ENCODE data around the gene CMTM7. TPM values are rescaled to one million over a fixed set of nuclear protein-coding genes. Genes with fewer than 3 reads are reported as not detected.

The CMTM7 gene
- total and polyA plus RNA-seq, 2 of the 13 experiments (the other 11 are each of a cell fraction or from before 2014, with no cell fraction given), result 20.9 to 21.4 TPM

DNA sequence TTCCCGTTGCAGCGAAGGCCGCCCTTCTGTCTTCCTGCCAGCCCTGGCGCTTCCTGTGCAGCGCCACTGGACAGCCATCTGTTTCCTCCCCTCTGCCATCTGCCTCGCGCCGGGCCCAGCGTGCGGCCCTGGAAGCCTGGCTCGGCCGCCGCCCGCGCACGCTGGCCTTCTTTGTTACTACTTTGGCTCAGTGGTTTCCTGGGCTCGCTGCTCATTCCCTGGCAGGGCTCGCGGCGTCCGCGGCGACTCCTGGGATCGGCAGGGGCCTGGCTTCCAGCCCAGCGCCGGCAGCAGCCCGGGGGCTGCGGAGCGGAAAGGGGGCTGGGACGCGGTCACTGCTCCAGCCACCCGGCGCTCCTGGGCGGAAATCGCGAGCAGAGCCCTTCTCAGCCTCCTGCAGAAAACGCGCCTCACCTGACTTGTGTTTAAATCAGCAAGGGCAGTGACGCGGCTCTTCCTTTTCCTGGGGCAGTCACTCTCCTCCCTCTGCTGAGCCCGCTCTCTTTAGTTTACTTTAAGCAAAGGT is 10.0 kb downstream of the CMTM7 start:
- H2AFZ ChIP-seq (ENCODE audit: low read length), result no peak overlapping the region
- CTCF ChIA-PET (ENCODE audit: low intra/inter-chr PET ratio, low total read pairs), result no interaction called here
- peak overlapping the region; percentile 73 for H3K4me2 ChIP-seq (ENCODE audit: low read depth, low read length)
- peak overlapping the region; percentile 69 to 75 (median 73) for H3K4me3 ChIP-seq (replicated peaks in 1 of 3; ENCODE audit: insufficient read depth in 1 of 3, low read depth in 2 of 3, low read length in 3 of 3)
- intact Hi-C loops (cut with micrococcal nuclease; ENCODE audit: unreplicated experiment) (loop anchor here (1.0 kb wide), 1 partner anchor 163 kb away; the partner anchor contains the start of gene CMTM8), in situ Hi-C loops (cut with HindIII; ENCODE audit: extremely low pct_ligation_motif_present, low pct_unique_long_range_greater_than_20kb) (no loop called here)
- 5% methylated on average over 10 of the region's 41 CpGs for WGBS (ENCODE audit: low lambda C conversion rate)
- H3K27ac ChIP-seq (ENCODE audit: extremely low read length, insufficient read depth, low read length), result peak overlapping the region; percentile 87
- H4K20me1 ChIP-seq (ENCODE audit: insufficient read depth, low read length), result peaks cover 3% of the 10 kb centered on the region; the same call in 1 of the 2 replicates
- TSS peak; percentile 83 for BruUV-seq (replicated peaks)
- H3K9ac ChIP-seq (ENCODE audit: insufficient read depth, low read depth, low read length), result peak overlapping the region; percentile 84
- H3K27me3 ChIP-seq (ENCODE audit: control insufficient read depth in 1 of 2, insufficient read depth in 2 of 2, low read length in 2 of 2), result no peaks in the 10 kb centered on the region
- no peaks in the 10 kb centered on the region for H3K9me3 ChIP-seq (ENCODE audit: low read length)
- peak; percentile 96 for ATAC-seq
- H3K36me3 ChIP-seq (replicated peaks in 1 of 2; ENCODE audit: control insufficient read depth in 1 of 2, insufficient read depth in 2 of 2, low read length in 2 of 2), result peaks cover 0 to 6% of the 10 kb centered on the region in 2 experiments; a peak in 1 of 5 replicates
- FAIRE-seq, result no peak
- peaks cover 51% of the 10 kb centered on the region for H3K4me1 ChIP-seq (ENCODE audit: insufficient read depth, low read length)
- peak; percentile 46 for DNase-seq (ENCODE audit: low spot score)
- POLR2A ChIA-PET, result interaction anchor here (1.1 kb wide), 1 partner anchor 10 kb away, joined by 4 read pairs; the partner anchor contains the start of gene CMTM7
- peaks cover 36% of the 10 kb centered on the region for H3K79me2 ChIP-seq (ENCODE audit: insufficient read depth, low read length)
- TF ChIP-seq HBP1 (CRISPR knock-in tag; IDR thresholded peaks at IDR 0.05; ENCODE audit: low read depth) (no peak), TRIM24 (CRISPR knock-in tag; IDR thresholded peaks at IDR 0.05) (no peak), HOXA3 (CRISPR knock-in tag; IDR thresholded peaks at IDR 0.05) (no peak), KLF13 (CRISPR knock-in tag; IDR thresholded peaks at IDR 0.05) (no peak), HOXA7 (CRISPR knock-in tag; IDR thresholded peaks at IDR 0.05) (no peak), CHCHD3 (CRISPR knock-in tag; IDR thresholded peaks at IDR 0.05) (no peak), AKAP8 (CRISPR knock-in tag; IDR thresholded peaks at IDR 0.05) (no peak), CCAR2 (optimal IDR thresholded peaks at IDR 0.05; ENCODE audit: low read depth, low read length) (no peak), SNAPC2 (CRISPR knock-in tag; IDR thresholded peaks at IDR 0.05) (no peak), BATF2 (CRISPR knock-in tag; IDR thresholded peaks at IDR 0.05) (no peak), SATB2 (CRISPR knock-in tag; IDR thresholded peaks at IDR 0.05) (no peak), ZNF83 (CRISPR knock-in tag; IDR thresholded peaks at IDR 0.05; ENCODE audit: borderline replicate concordance) (peak; percentile 74; the same call in 1 of the 2 replicates)
- TF ChIP-seq, protein P1, sequence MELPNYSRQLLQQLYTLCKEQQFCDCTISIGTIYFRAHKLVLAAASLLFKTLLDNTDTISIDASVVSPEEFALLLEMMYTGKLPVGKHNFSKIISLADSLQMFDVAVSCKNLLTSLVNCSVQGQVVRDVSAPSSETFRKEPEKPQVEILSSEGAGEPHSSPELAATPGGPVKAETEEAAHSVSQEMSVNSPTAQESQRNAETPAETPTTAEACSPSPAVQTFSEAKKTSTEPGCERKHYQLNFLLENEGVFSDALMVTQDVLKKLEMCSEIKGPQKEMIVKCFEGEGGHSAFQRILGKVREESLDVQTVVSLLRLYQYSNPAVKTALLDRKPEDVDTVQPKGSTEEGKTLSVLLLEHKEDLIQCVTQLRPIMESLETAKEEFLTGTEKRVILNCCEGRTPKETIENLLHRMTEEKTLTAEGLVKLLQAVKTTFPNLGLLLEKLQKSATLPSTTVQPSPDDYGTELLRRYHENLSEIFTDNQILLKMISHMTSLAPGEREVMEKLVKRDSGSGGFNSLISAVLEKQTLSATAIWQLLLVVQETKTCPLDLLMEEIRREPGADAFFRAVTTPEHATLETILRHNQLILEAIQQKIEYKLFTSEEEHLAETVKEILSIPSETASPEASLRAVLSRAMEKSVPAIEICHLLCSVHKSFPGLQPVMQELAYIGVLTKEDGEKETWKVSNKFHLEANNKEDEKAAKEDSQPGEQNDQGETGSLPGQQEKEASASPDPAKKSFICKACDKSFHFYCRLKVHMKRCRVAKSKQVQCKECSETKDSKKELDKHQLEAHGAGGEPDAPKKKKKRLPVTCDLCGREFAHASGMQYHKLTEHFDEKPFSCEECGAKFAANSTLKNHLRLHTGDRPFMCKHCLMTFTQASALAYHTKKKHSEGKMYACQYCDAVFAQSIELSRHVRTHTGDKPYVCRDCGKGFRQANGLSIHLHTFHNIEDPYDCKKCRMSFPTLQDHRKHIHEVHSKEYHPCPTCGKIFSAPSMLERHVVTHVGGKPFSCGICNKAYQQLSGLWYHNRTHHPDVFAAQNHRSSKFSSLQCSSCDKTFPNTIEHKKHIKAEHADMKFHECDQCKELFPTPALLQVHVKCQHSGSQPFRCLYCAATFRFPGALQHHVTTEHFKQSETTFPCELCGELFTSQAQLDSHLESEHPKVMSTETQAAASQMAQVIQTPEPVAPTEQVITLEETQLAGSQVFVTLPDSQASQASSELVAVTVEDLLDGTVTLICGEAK (IDR thresholded peaks at IDR 0.05), result no peak
- TF ChIP-seq, protein P1 (CRISPR knock-in tag; IDR thresholded peaks at IDR 0.05), result peak; percentile 82
